Loucy (cell line): ENCODE results near the gene AAMDC.
A peak's percentile ranks its signal among the peaks of the same experiment; 100 is the strongest.

Source experiments
- H2AFZ ChIP-seq: fragments of 200-600 bp; sonication (generic); 2 replicates; pipeline ENCODE4 v1.6.0; 2016; ENCODE audit warnings: antibody characterized with exemption, mild to moderate bottlenecking, low read length, moderate library complexity
- H3F3A ChIP-seq: fragments of 200-600 bp; 2 replicates; pipeline ENCODE4 v1.6.0; 2016; ENCODE audit warnings: antibody characterized with exemption, low read depth, mild to moderate bottlenecking
- H3K27me3 ChIP-seq: fragments of 200-600 bp; sonication (generic); 2 replicates; pipeline ENCODE4 v1.6.1; 2014; ENCODE audit warnings: low read length, mild to moderate bottlenecking; ENCODE audit not compliant: insufficient read depth, poor library complexity, severe bottlenecking
- H3K36me3 ChIP-seq: fragments of 200-600 bp; sonication (generic); 2 replicates; pipeline ENCODE4 v1.6.1; 2016; ENCODE audit warnings: low read length; ENCODE audit not compliant: insufficient read depth
- H3K4me1 ChIP-seq: fragments of 200-600 bp; sonication (generic); 2 replicates; pipeline ENCODE4 v1.5.1; 2014; ENCODE audit warnings: low read length, mild to moderate bottlenecking; ENCODE audit not compliant: insufficient read depth, poor library complexity, severe bottlenecking
- H3K4me2 ChIP-seq: fragments of 200-600 bp; sonication (generic); 2 replicates; pipeline ENCODE4 v1.6.0; 2014; ENCODE audit warnings: antibody characterized with exemption, low read length, low read depth, mild to moderate bottlenecking; ENCODE audit not compliant: poor library complexity, severe bottlenecking
- H3K4me3 ChIP-seq: fragments of 200-600 bp; sonication (generic); 2 replicates; pipeline ENCODE4 v1.5.1; 2014; ENCODE audit warnings: low read length, mild to moderate bottlenecking, mixed read lengths; ENCODE audit not compliant: poor library complexity, severe bottlenecking
- H3K79me2 ChIP-seq: fragments of 200-600 bp; sonication (generic); 2 replicates; pipeline ENCODE4 v1.6.1; 2014; ENCODE audit warnings: low read length; ENCODE audit not compliant: insufficient read depth
- H3K9ac ChIP-seq: fragments of 200-600 bp; sonication (generic); 2 replicates; pipeline ENCODE4 v1.6.0; 2014; ENCODE audit warnings: mild to moderate bottlenecking, low read depth, low read length, moderate library complexity; ENCODE audit not compliant: poor library complexity, severe bottlenecking
- H3K9me2 ChIP-seq: fragments of 200-600 bp; sonication (generic); replicated peaks from 2 replicates; pipeline ENCODE4 v1.6.1; 2016; ENCODE audit warnings: low read depth, low read length, mixed read lengths
- H3K9me3 ChIP-seq: fragments of 200-600 bp; sonication (generic); 2 replicates; pipeline ENCODE4 v1.6.1; 2014; ENCODE audit warnings: mild to moderate bottlenecking, antibody characterized with exemption, low read length, low read depth; ENCODE audit not compliant: insufficient read depth
- H4K20me1 ChIP-seq: fragments of 200-600 bp; sonication (generic); 2 replicates; pipeline ENCODE4 v1.6.0; 2014; ENCODE audit warnings: antibody characterized with exemption, low read length, mild to moderate bottlenecking; ENCODE audit not compliant: insufficient read depth, poor library complexity, severe bottlenecking
- EZH2phosphoT487 ChIP-seq: fragments of 200-600 bp; IDR thresholded peaks from 2 replicates; pipeline ENCODE4 v1.6.1; 2018; ENCODE audit warnings: antibody characterized with exemption, mild to moderate bottlenecking, moderate library complexity, borderline replicate concordance
- TF ChIP-seq, protein P1 (sequence below): fragments of 200-600 bp; sonication (generic); conservative IDR thresholded peaks from 2 replicates; pipeline ENCODE4 v1.5.1; 2014; ENCODE audit warnings: mild to moderate bottlenecking, antibody characterized with exemption, low read length

Gene AAMDC

DNA sequence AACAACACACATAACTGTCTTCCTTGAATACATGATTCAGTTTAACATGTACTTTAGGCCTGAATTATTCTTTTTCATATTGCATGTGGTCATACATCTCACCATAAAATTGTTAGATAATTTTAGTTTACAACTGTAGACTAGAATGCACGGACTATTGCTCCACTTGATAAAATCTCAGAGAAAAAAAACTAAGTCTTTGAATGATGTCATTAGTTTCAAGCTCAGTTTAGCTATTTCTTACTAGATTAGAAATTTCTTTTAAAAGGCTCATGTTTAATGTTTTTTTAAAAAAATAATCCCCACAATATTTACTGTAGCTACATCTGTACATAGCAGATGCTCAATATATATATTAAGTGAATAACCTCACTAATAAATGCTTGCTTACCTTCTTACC, 5.5 kb upstream of the AAMDC start:
- peak overlapping the region; percentile 89 for H3K4me2 ChIP-seq
- peaks cover 85% of the 10 kb centered on the region for H4K20me1 ChIP-seq
- H3K9ac ChIP-seq = no peak overlapping the region
- no peaks in the 10 kb centered on the region for H3K9me2 ChIP-seq
- TF ChIP-seq, protein P1, sequence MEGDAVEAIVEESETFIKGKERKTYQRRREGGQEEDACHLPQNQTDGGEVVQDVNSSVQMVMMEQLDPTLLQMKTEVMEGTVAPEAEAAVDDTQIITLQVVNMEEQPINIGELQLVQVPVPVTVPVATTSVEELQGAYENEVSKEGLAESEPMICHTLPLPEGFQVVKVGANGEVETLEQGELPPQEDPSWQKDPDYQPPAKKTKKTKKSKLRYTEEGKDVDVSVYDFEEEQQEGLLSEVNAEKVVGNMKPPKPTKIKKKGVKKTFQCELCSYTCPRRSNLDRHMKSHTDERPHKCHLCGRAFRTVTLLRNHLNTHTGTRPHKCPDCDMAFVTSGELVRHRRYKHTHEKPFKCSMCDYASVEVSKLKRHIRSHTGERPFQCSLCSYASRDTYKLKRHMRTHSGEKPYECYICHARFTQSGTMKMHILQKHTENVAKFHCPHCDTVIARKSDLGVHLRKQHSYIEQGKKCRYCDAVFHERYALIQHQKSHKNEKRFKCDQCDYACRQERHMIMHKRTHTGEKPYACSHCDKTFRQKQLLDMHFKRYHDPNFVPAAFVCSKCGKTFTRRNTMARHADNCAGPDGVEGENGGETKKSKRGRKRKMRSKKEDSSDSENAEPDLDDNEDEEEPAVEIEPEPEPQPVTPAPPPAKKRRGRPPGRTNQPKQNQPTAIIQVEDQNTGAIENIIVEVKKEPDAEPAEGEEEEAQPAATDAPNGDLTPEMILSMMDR = no peak
- TF ChIP-seq EZH2phosphoT487 = no peak
- peaks cover 6% of the 10 kb centered on the region; the same call in 1 of the 2 replicates for H3K9me3 ChIP-seq
- H2AFZ ChIP-seq = no peak overlapping the region
- peaks cover 24% of the 10 kb centered on the region; the same call in 1 of the 2 replicates for H3K36me3 ChIP-seq
- peaks cover 7% of the 10 kb centered on the region for H3K27me3 ChIP-seq
- H3K79me2 ChIP-seq = peaks cover 99% of the 10 kb centered on the region
- H3K4me1 ChIP-seq = peaks cover 36% of the 10 kb centered on the region
- H3F3A ChIP-seq = no peaks in the 10 kb centered on the region
- peak overlapping the region; percentile 99 for H3K4me3 ChIP-seq

GRCh38 chr11:77819411-77819920, 1.5 kb upstream of the AAMDC start:
- Histone ChIP-seq H3K4me1 (peaks cover 36% of the 10 kb centered on the region), H4K20me1 (peaks cover 56% of the 10 kb centered on the region), H3K9ac (peak overlapping the region; percentile 91), H3K79me2 (peaks cover 69% of the 10 kb centered on the region), H2AFZ (peak overlapping the region; percentile 77), H3K4me2 (peak overlapping the region; percentile 89), H3K4me3 (peak overlapping the region; percentile 99), H3K9me3 (peaks cover 6% of the 10 kb centered on the region; the same call in 1 of the 2 replicates), H3K27me3 (peaks cover 7% of the 10 kb centered on the region), H3F3A (no peaks in the 10 kb centered on the region), H3K9me2 (no peaks in the 10 kb centered on the region), H3K36me3 (no peaks in the 10 kb centered on the region)
- no peak for TF ChIP-seq EZH2phosphoT487
- TF ChIP-seq, protein P1 = no peak

DNA sequence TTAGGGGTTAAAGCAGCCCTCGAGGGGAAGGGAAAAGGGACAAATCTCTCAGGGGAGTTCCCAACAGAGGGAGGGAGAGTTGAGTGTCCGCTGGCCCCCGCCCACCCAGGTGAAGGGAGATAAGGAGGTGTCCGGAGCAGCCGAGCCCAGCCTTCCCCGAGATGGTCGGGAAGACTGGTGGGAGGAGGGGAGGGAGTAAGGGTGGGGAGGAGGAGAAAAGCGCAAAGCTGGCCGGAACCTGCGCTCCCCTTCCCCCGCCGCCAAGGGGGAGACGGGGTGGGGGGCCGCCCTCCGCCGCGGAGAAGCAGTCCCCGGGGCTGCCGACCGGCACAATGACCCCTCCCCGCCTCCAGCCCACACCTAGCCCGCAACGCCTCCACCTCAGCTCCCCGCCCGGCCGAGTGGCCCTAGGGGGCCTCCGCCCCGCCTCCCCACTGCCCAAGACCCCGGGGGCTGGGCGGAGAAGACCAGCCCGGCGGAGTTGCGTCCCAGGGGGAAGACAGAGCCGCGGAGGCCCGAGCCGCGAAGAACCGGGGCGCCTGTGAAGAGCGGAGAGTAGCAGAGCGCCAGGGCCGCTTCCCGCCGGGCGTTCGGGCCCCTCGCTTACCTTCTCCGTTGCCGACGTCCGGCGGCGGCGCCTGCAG, 901 bp upstream of the AAMDC start:
- peaks cover 63% of the 10 kb centered on the region for H3K79me2 ChIP-seq
- peaks cover 7% of the 10 kb centered on the region for H3K27me3 ChIP-seq
- H3K9me3 ChIP-seq = peaks cover under 1% of the 10 kb centered on the region; the same call in 1 of the 2 replicates
- no peaks in the 10 kb centered on the region for H3K36me3 ChIP-seq
- peaks cover 50% of the 10 kb centered on the region for H4K20me1 ChIP-seq
- TF ChIP-seq, protein P1 = no peak
- TF ChIP-seq EZH2phosphoT487 = no peak
- peak overlapping the region; percentile 89 for H3K4me2 ChIP-seq
- no peaks in the 10 kb centered on the region for H3K9me2 ChIP-seq
- peak overlapping the region; percentile 99 for H3K4me3 ChIP-seq
- H2AFZ ChIP-seq = peak overlapping the region; percentile 77
- H3K9ac ChIP-seq = peak overlapping the region; percentile 91
- H3F3A ChIP-seq = no peaks in the 10 kb centered on the region
- peaks cover 36% of the 10 kb centered on the region for H3K4me1 ChIP-seq
